Stomach (tissue), 4 donors: ENCODE results near the gene IL31RA.

Experiments used
- CTCF ChIP-seq, 7 experiments: fragments of 450-650 bp in 4 of 7; fragments of 200-600 bp in 3 of 7; sonication (generic) in 3 of 7; IDR thresholded peaks; one replicate each; pipeline ENCODE4 v1.5.1; 2016 to 2019; ENCODE audit warnings: antibody characterized with exemption in 7 of 7, control low read depth in 2 of 7, mild to moderate bottlenecking in 1 of 7
- POLR2A ChIP-seq, 4 donors: fragments of 450-650 bp; IDR thresholded peaks; one replicate each; pipeline ENCODE4 v1.6.1; 2016; ENCODE audit warnings: antibody characterized with exemption in 4 of 4, control low read depth in 2 of 4, mild to moderate bottlenecking in 1 of 4, moderate library complexity in 1 of 4

DNA sequence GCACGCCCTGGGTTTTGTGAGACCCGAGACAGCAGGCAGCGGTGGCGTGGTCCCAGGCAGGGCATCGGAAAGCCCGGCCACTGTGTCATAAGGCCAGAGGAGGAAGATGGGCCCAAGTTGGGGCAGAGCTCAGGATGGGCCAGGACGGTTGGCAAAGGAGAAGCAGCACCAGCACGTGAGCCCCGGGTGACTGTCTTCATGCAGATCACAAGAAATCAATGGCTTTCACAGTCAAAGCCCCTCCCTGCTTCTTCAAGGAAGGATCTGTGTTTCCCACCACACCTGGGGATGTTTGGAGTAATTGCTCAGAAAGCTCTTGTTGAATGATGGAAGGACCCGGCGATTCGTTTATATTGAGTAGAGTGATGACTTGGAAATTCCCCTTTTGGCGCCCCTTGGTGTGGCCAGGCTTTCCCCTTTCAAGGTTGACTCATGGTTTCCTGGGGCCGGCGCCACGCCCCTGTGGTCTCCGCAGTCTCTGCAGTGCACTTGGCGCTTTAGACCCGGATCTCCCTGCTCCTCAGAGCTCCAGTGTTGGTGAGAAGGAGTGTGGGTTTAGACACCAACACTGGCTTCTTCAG lies 52.1 kb downstream of the IL31RA start:
- TF ChIP-seq CTCF (IDR thresholded peaks at IDR 0.05) = no peak
- TF ChIP-seq POLR2A (IDR thresholded peaks at IDR 0.05) = no peak
